ENCODE results near the gene HSPBAP1. TPM values are rescaled to one million over a fixed set of nuclear protein-coding genes. Genes with fewer than 3 reads are reported as not detected.

The HSPBAP1 gene
- total RNA-seq, 1 experiment from 2014 or later: 9.8 TPM

- H3K4me3 Mint-ChIP-seq: no peak overlapping the region
- no peak overlapping the region for H3K27ac Mint-ChIP-seq
- H3K4me1 ChIP-seq (ENCODE audit: insufficient read depth, low read length): no peaks in the 10 kb centered on the region
- H2BK5ac ChIP-seq (ENCODE audit: insufficient read length, low read length): no peak overlapping the region
- H3K79me1 ChIP-seq (ENCODE audit: insufficient read depth, low read depth, low read length, poor library complexity, severe bottlenecking): no peaks in the 10 kb centered on the region
- no peak for DNase-seq
- no peak overlapping the region for H4K5ac ChIP-seq (ENCODE audit: insufficient read length, low read depth, low read length)
- no peaks in the 10 kb centered on the region for H4K20me1 ChIP-seq (ENCODE audit: control insufficient read depth, insufficient read depth, insufficient read length)
- H3K18ac ChIP-seq (ENCODE audit: insufficient read length, low read depth, low read length): no peak overlapping the region
- no peak overlapping the region for H3K9ac ChIP-seq (ENCODE audit: extremely low read depth, insufficient read length, low read length)
- H4K8ac ChIP-seq (replicated peaks; ENCODE audit: insufficient read length, low read depth, low read length): no peak overlapping the region
- H3K9me3 Mint-ChIP-seq: no peaks in the 10 kb centered on the region
- H4K91ac ChIP-seq (ENCODE audit: insufficient read length, low read depth, low read length): no peak overlapping the region
- H2AK5ac ChIP-seq (ENCODE audit: insufficient read length, low read length): no peak overlapping the region
- no peak overlapping the region for H2BK120ac ChIP-seq (ENCODE audit: low read depth, low read length, poor library complexity, severe bottlenecking)
- no peak overlapping the region for H3K56ac ChIP-seq (ENCODE audit: insufficient read length, low read depth, low read length)
- H3K23ac ChIP-seq (ENCODE audit: insufficient read length, low read depth, low read length): no peak overlapping the region
- H3K27me3 Mint-ChIP-seq (ENCODE audit: low read depth): no peaks in the 10 kb centered on the region; the same call in 1 of the 2 replicates
- no peaks in the 10 kb centered on the region for H3K9me3 ChIP-seq (ENCODE audit: control insufficient read depth, low read depth, low read length)
- no peak overlapping the region for H3K4ac ChIP-seq (ENCODE audit: low read depth, low read length)
- no peak overlapping the region for H3K4me2 ChIP-seq (ENCODE audit: insufficient read depth, insufficient read length, low read length)
- H3K14ac ChIP-seq (ENCODE audit: insufficient read depth, low read length): no peak overlapping the region
- no peak overlapping the region for H3K27ac ChIP-seq (ENCODE audit: insufficient read length, low read depth, low read length)
- no peak overlapping the region for H3T11ph ChIP-seq (ENCODE audit: low read length)
- H3K23me2 ChIP-seq (ENCODE audit: insufficient read length, low read depth, low read length, poor library complexity, severe bottlenecking): no peaks in the 10 kb centered on the region
- no peaks in the 10 kb centered on the region for H3K27me3 ChIP-seq (ENCODE audit: insufficient read depth, low read length)
- peaks cover 15 to 16% of the 10 kb centered on the region in 2 experiments for H3K4me1 Mint-ChIP-seq
- 0 out of 7 replicates have a peak, but pooled peaks cover 0 to 4% (median 0%) of the 10 kb centered on the region in 3 experiments for H3K36me3 Mint-ChIP-seq (ENCODE audit: insufficient read depth in 1 of 3, low read depth in 3 of 3)
- H2BK20ac ChIP-seq (ENCODE audit: low read depth, low read length, poor library complexity, severe bottlenecking): no peak overlapping the region
- no peak overlapping the region for H2BK15ac ChIP-seq (ENCODE audit: low read depth, low read length)
- H2AFZ ChIP-seq (ENCODE audit: low read length): no peak overlapping the region
- H3K79me2 ChIP-seq (ENCODE audit: insufficient read depth, low read length): no peaks in the 10 kb centered on the region
- no peak for TF ChIP-seq CTCF (conservative IDR thresholded peaks at IDR 0.05)
- no CpG with 5 or more reads among the region's 11 CpGs for WGBS (ENCODE audit: extremely low coverage, insufficient read length, low lambda C conversion rate)
- no peak overlapping the region for H2BK12ac ChIP-seq (ENCODE audit: insufficient read length, low read depth, low read length)
These were observed 3.9 kb downstream of the HSPBAP1 start for GRCh38 chr3:122789585-122790273.

All from H9 (cell line).